ENCODE data around the gene RRP1B.
A peak's percentile ranks its signal among the peaks of the same experiment; 100 is the strongest.

Gene RRP1B

GRCh38 chr21:43720539-43721166, 61.3 kb downstream of the RRP1B start:
- no peak for DNase-seq (ENCODE audit: low read depth)
- TF ChIP-seq, protein P1, sequence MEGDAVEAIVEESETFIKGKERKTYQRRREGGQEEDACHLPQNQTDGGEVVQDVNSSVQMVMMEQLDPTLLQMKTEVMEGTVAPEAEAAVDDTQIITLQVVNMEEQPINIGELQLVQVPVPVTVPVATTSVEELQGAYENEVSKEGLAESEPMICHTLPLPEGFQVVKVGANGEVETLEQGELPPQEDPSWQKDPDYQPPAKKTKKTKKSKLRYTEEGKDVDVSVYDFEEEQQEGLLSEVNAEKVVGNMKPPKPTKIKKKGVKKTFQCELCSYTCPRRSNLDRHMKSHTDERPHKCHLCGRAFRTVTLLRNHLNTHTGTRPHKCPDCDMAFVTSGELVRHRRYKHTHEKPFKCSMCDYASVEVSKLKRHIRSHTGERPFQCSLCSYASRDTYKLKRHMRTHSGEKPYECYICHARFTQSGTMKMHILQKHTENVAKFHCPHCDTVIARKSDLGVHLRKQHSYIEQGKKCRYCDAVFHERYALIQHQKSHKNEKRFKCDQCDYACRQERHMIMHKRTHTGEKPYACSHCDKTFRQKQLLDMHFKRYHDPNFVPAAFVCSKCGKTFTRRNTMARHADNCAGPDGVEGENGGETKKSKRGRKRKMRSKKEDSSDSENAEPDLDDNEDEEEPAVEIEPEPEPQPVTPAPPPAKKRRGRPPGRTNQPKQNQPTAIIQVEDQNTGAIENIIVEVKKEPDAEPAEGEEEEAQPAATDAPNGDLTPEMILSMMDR (conservative IDR thresholded peaks at IDR 0.05; ENCODE audit: low read depth, low read length) = no peak
- peak overlapping the region; percentile 94 for H3K4me3 ChIP-seq (ENCODE audit: low read length)

DNA sequence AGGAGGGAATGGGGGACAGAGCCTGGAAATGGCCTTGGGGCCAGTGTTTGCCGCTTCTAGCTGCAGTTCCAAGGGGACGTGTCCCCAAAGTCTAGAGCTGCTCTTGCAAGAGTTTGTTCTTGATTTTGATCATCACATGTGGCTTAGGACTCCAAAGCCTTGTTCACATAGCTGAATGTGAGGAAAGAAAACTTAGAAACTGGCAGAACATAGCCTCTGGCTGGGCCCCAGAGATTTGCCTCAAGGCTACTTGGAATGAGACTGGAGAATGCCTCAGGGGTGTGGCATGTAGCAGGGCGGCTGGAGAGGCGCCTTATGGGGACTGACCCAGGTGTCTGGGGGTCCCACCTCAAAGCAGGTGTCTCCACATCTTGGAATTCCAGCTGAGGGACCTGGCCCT, 61.8 kb downstream of the RRP1B start:
- DNase-seq (ENCODE audit: low read depth) = no peak
- TF ChIP-seq, protein P1 (conservative IDR thresholded peaks at IDR 0.05; ENCODE audit: low read depth, low read length) = no peak
- H3K4me3 ChIP-seq (ENCODE audit: low read length) = peak overlapping the region; percentile 94

GRCh38 chr21:43721939-43722338, 62.6 kb downstream of the RRP1B start:
- DNase-seq (ENCODE audit: low read depth) = no peak
- H3K4me3 ChIP-seq (ENCODE audit: low read length) = peak overlapping the region; percentile 94
- TF ChIP-seq, protein P1 (conservative IDR thresholded peaks at IDR 0.05; ENCODE audit: low read depth, low read length) = no peak

DNA sequence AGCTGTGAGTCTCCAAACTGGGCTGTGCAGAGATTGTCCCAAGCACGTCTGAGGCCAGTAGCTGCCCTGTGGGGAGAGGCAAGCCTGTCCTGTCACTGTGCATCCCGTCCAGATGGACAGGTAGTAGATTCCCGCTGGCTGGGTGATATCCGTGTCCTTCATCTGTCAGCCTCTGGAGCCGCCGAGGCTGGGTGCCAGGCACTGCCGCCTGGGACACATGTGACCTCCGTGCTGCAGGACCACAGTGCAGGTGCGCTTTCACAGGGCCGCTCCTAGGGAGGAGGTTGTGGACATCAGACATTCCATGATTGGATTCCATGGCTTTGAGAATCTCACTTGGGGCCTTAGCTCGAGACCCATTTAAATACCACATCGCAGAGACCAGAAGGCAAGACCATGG, 64.3 kb downstream of the RRP1B start:
- DNase-seq (ENCODE audit: low read depth) = no peak

GRCh38 chr21:43726686-43727518, 67.5 kb downstream of the RRP1B start:
- TF ChIP-seq, protein P1 (conservative IDR thresholded peaks at IDR 0.05; ENCODE audit: low read depth, low read length) = no peak
- H3K4me3 ChIP-seq (ENCODE audit: low read length) = no peak overlapping the region
- no peak for DNase-seq (ENCODE audit: low read depth)

More for the DNA sequence above, 64.3 kb downstream of the RRP1B start:
- no peak overlapping the region for H3K4me3 ChIP-seq (ENCODE audit: low read length)
- TF ChIP-seq, protein P1 (conservative IDR thresholded peaks at IDR 0.05; ENCODE audit: low read depth, low read length) = no peak

DNA sequence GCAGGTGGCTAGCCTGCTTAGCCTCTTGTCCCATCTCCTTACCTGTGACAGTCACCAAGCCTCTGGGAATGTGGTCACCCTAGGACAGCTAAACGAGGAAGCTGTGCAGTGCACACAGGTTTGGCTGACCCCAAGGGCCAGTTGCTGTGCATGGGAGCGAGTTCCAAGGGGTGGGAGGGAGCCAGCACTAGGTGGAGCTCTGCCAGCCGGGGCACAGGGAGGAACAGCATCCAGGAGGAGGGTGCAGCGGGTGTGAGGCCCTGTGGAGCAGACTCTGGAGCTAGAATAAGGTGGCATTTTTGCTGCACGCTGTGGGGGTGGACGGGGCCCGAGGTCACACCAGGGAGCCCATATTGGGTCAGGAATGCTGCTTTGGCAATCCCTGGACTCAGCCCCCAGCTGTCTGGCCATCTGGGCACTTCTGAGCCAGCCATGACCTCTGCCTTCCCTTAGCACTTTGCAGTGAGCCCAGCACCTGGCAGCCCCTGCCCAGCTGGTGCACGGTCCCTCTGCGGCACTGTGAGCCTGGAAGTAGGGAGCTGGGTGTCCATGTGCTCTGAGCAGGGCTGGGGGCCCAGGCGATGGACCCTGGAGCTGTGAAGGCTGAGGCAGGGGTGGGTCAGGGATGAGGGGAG, 68.3 kb downstream of the RRP1B start:
- DNase-seq (ENCODE audit: low read depth) = no peak
- no peak overlapping the region for H3K4me3 ChIP-seq (ENCODE audit: low read length)
- TF ChIP-seq, protein P1 (conservative IDR thresholded peaks at IDR 0.05; ENCODE audit: low read depth, low read length) = peak; percentile 50

All from retinal pigment epithelial cell (primary cell).